ENCODE measurements around the gene FNDC1.

- no peak for TF ChIP-seq CTCF (IDR thresholded peaks at IDR 0.05; ENCODE audit: borderline replicate concordance, extremely low read depth, low read length, poor library complexity, severe bottlenecking)
- no peak for TF ChIP-seq EZH2 (IDR thresholded peaks at IDR 0.05; ENCODE audit: borderline replicate concordance, low read depth, low read length, severe bottlenecking)
Observed at GRCh38 chr6:159126590-159126989, 42.6 kb upstream of the FNDC1 start.

Measured in DND-41 (cell line).